Amygdala (tissue), 56 donors: Measurements from ENCODE around the gene ZNF593.

Experiments used
- DNase-seq, 56 donors: peaks; one replicate each; lab custom pipeline; 2025; lab: John Stamatoyannopoulos, UW

The ZNF593 gene

GRCh38 chr1:26191739-26192138 is 22.0 kb downstream of the ZNF593 start:
- DNase-seq, result no peak

- DNase-seq, result no peak
These were observed 26.1 kb downstream of the ZNF593 start for GRCh38 chr1:26195805-26196204.

GRCh38 chr1:26197301-26197700 is 27.6 kb downstream of the ZNF593 start:
- no peak for DNase-seq

- DNase-seq, result no peak
These were observed 28.1 kb downstream of the ZNF593 start for GRCh38 chr1:26197813-26198212.

- DNase-seq, result no peak
These were observed 30.7 kb downstream of the ZNF593 start for GRCh38 chr1:26200413-26200812.

GRCh38 chr1:26203642-26204318 is 34.1 kb downstream of the ZNF593 start:
- DNase-seq, result no peak

- no peak for DNase-seq
These were observed 40.6 kb downstream of the ZNF593 start for GRCh38 chr1:26210147-26210870.

- no peak for DNase-seq
These were observed 43.0 kb downstream of the ZNF593 start for GRCh38 chr1:26212726-26213125.

GRCh38 chr1:26213335-26213905 is 43.7 kb downstream of the ZNF593 start:
- no peak for DNase-seq

GRCh38 chr1:26215246-26215645 is 45.5 kb downstream of the ZNF593 start:
- no peak for DNase-seq

GRCh38 chr1:26218906-26219494 is 49.3 kb downstream of the ZNF593 start:
- DNase-seq, result no peak
